Pons (tissue), 1 donor: ENCODE measurements around the gene PEPD.

Experiments used
- DNase-seq: peaks from one replicate; pipeline ENCODE4 v3.0.0-alpha.2; 2016; ENCODE audit warnings: low spot score

PEPD gene

DNA sequence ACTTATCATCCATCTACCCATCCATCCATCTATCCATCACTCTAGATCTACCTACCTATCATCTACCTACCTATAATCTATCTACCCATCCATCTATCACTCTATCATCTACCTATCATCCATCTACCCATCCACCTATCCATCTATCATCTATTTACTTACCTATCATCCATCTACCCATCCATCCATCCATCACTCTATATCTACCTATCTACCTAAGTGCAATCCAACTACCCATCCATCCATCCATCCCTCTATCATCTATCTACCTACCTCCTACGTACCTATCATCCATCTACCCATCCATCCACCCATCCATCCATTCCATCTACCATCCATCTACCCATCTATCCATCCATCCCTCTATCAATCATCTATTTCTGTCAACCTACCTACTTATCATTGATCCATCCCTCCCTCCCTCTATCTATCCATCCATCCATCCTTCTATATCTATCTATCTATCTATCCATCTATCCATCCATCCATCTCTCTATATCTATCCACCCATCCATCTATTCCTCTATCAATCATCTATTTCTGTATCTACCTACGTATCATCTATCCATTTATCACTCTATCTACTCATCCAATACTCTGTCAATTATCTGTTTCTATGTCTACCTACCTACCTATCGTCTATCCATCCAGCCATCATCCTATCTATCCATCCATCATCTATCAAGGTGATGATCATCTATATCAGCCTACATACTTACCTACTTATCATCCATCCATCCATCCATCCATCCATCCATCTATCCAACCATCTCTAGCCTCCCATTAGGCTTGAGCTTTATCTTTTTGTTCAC, 99.0 kb downstream of the PEPD start:
- no peak for DNase-seq

DNA sequence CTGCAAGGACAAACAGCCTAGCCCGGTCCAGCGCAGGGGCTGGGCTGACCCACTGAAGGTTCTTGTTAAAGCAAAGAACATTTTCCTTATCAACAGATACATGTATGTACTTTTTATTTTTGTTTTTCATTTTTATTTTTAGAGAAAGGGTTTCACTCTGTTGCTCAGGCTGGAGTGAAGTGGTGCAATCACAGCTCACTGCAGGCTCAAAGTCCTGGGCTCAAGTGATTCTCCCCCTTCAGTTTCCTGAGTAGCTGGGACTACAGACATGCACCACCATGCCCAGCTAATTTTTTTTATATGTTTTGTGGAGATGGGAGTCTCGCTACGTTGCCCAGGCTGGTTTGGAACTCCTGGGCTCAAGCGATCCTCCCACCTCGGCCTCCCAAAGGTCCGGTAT, 100.2 kb downstream of the PEPD start:
- no peak for DNase-seq

- DNase-seq: no peak
These were observed 100.8 kb downstream of the PEPD start for GRCh38 chr19:33420821-33421220.

- no peak for DNase-seq
These were observed 101.8 kb downstream of the PEPD start for GRCh38 chr19:33419788-33420130.

GRCh38 chr19:33418871-33419787, 102.5 kb downstream of the PEPD start:
- DNase-seq: no peak

DNA sequence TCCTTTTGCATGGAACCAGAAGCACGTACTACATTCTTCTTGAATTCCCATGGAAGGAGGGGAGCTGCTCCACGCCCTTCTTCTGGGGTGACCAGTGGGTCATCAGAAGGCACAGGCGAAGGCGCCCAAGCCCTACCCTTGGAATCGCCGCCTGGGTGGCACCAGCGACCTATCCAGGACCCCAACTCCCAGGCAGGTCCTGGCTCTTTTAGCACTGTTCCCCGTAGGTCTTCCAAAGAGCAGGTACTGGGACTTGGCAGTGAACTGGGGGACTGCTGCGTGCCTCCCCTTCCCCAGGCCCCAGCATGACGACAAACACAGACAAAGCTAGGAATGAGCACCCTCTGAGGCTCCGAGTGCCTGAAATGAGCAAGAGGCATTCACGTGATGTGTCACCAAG, 103.1 kb downstream of the PEPD start:
- DNase-seq: no peak

- no peak for DNase-seq
These were observed 103.8 kb downstream of the PEPD start for GRCh38 chr19:33417751-33418150.

DNA sequence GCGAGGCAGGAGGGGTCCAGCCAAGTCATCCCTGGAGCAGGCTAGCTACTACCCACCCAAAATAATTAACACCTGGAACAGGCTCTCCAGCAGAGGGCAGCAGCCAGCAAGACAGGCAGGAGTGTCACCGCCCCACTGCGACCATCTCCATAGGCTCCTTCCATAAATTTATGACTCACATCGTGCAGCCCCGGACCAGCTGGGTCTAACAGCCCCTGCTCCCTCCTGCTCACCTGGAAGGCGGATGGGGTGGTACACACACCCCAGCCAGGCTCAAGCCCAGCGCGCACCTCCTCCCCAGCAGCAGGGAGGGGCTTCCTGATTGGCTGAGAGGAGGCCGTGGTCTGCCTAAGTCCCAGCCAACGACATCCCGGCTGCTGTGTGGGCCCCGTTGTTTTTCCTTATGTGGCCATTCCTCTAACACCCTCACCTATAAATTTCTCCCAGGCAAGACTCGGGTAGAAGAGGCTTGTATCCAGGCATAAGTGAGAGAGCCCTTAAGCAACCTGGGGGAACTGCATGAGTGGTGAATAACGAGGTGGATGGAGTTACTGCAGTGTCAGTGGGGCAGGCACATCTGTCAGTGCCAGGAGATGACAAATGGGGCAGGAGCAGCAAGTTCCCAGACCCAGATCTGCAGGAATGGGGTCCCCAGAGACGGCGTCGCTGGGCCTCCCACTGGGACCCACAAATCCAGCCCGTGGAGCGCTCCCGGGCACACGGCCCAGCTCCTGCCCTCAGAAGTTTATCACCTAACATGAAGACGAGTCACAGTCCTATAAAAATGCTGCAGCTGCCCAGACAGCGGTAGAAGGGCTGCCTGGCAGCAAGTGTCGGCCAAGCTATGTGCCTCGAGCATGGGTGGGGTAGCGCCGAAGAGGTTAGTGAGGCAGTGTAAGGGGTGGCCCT, 105.0 kb downstream of the PEPD start:
- peak; percentile 42 for DNase-seq

DNA sequence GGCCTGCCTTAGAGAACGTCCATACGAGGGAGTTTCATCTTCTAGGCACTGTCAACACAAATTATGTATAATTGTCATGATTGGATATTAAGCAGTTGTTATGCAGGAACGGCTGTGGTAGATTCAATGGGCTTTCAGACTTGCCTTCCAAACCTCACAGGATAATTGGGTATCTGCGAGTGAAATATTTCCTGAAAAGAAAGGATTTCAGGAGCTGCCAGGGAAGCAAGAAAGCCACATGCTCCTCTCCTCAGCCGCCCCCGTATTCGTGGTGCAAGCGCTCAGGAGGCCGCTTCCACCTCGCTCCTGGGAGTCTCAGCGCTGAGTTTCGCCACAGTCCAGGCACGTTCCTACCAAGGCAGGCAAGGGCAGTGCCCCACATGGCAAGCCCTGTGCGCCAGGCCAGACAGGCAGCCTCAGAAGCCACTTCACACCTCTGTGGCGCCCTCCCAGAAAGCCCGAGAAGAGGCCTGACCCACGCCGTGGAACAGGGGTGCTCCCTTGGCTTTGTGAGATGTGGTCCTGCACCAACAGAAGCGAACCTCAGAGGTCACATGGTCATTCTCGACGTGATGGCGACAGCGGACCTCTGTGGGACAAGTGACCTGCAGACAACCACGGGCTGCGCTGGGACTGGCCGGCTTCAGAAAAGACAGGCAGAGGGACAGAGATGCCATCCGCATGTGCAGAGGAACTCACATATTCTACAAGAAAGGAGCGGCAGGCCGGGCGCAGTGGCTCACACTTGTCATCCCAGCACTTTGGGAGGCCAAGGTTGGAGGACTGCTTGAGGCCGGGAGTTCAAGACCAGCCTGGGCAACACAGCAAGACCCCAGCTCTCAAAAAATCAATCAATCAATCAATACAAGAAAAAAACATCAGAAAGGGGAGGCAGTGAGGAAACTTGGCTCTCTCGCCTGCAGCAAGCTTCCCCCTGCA, 106.7 kb downstream of the PEPD start:
- no peak for DNase-seq

DNA sequence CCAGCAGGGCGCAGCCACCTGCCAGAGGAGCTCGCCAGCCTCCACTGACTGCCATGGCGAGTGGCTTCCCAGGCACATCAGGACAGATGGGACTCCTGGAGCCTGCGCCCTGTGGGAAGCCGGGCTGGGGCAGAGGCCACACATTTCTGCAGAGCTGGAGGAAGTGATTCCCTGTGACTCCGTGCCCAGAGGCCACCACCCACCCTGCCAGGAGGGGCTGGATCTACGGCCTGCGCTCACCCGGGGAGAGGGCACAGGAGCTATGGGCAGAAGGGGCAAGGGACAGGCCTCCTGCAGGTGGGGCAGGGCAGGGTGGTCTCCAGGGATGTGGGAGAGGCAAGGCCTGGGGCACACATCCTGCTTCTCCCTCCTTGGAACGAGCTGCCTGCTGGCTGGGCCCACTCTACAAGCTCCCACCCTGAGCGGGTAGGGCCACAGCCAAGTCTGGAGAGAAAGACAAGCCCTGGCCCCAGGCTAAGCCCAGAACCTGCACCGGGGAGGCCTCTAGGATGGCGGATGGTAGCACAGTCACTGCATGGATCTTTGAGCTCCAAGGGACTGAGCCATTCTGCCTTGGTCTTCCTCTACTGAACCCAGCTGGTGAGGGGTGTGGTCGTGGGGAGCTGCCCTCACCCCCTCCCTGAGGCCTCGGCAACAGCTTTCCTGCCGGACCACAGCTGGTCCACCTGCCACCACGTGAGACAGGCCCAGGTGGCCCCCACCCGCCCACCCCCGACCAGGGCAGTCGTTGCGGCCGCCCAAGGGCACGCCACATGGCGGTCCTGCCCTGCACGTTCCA, 107.5 kb downstream of the PEPD start:
- no peak for DNase-seq

- no peak for DNase-seq
These were observed 108.2 kb downstream of the PEPD start for GRCh38 chr19:33413426-33413725.

- DNase-seq: no peak
These were observed 108.8 kb downstream of the PEPD start for GRCh38 chr19:33412601-33413425.

DNA sequence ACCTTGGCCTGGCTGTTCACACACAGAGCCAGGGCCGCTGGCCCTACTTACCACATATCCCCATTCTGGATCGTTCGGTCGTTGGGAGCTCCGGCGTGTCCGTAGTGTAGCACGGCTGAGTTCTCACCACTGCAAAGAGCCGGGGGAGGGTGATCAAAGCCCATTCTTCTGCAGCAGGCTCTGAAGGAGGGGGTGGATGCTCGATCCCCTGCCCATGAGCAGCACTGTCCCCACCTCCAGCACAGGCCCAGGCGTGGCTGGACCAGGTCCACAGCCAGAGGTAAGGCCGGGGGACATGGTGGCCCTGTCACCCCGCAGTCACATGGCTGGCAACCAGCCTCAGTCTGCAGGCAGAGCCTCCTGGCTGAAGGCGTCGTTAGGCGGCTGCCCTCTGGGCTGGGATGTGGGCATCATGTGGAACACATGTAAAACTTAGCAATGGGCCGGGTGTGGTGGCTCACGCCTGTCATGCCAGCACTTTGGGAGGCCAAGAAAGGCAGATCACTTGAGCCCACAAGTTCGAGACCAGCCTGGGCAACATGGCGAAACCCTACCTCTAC, 109.9 kb downstream of the PEPD start:
- no peak for DNase-seq

DNA sequence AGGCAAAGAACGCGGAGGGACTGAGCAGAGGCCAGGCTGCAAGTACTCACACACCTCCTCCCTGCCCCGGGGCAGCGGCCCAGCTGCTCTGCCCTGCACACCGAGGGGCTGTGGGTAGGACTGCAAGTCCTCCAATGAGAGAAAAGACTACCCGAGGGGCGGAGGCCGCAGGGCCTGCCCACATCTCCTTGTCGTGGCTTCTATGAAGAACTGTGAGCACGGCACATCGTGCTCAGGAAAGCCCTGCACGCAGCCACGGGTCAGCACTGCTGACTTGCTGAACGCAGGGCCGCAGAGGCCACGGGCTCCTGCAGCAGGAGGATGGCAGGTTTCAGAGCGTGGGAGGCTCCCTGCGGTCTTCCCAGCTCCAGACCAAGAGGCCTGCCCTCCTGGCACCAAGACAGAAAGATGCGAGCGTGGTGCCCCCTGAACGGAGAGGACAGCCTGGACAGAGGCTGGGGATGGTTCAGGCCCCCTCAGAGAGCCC, 110.6 kb downstream of the PEPD start:
- DNase-seq: no peak

- no peak for DNase-seq
These were observed 111.5 kb downstream of the PEPD start for GRCh38 chr19:33409906-33410685.

DNA sequence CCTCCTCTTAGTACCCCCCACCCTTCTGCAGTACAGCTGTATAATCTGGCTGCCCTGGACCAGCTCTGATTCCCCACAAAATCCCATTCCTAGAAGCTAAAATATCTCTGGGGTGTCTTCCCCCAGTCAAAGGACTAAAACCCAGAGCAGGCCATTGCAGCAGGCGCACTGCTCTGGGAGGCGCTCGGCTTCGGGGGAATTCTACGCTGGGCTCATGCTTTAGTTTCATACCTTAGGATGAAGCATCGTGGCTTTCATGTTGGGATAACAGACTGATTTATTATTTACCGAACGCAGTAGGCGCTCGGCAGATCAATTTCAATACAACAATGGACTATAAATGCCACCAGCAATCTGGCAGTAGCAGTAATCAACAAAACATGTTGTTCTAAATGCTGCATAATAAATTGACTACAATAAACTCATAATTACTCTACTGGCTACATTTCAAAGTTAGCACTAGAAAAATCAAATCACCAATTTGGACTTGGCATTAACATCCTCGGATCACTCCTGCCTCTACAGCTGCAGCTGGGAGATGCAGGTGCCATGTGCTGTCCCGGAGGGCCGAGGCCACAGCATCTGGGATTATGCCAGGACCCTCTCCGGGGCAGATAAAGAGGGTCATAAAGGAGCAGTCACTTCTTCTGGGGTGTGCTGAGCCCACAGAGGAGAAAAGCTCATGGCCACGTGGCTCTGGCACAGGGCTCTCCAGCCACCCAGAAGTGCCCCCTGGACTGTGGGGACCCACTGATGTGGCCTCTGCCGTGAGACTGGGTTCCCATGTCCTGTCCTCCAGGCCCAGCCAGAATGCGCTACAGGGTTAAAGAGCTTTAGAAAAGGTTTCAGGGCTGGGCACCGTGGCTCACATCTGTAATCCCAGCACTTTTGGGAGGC, 112.8 kb downstream of the PEPD start:
- no peak for DNase-seq

DNA sequence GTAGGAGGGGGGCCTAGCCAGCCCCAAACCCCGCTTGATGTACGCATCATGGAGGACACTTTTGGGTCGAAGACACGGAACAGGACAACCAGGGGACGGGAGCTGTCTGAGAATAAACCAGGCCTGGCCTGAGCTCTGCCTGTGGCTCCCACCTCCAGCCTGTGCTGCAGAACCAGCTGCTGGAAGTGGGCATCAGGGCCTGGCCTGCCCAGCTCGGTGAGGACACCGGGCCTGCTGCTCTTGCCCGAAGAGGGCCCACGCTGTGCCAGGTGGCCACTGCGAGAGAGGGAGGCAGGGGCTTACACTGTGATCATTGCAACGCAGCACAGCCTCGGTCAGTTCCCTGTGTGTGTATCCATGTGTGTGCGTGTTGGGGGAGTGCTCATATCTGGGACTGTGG, 113.5 kb downstream of the PEPD start:
- no peak for DNase-seq
